Thyroid gland (tissue), 4 donors: ENCODE measurements around the gene PPP6C.

Experiments used
- CTCF ChIP-seq, 6 experiments: fragments of 200-600 bp in 3 of 6; fragments of 450-650 bp in 3 of 6; sonication (generic) in 3 of 6; IDR thresholded peaks; one replicate each; pipeline ENCODE4 v1.5.1; 2016 to 2019; ENCODE audit warnings: antibody characterized with exemption in 6 of 6, mild to moderate bottlenecking in 2 of 6, inconsistent platforms in 1 of 6, moderate library complexity in 1 of 6
- POLR2A ChIP-seq, 2 donors: fragments of 450-650 bp; IDR thresholded peaks; one replicate each; pipeline ENCODE4 v1.6.1; 2017; ENCODE audit warnings: antibody characterized with exemption in 2 of 2, mild to moderate bottlenecking in 2 of 2, moderate library complexity in 1 of 2

- no peak for TF ChIP-seq CTCF (IDR thresholded peaks at IDR 0.05)
- no peak for TF ChIP-seq POLR2A (IDR thresholded peaks at IDR 0.05)
Measured at GRCh38 chr9:125180876-125181275, 8.7 kb downstream of the PPP6C start.
